NCI-H1694 (cell line): ENCODE results near the gene TMEM92.

Experiments
- DNase-seq: peaks from one replicate; lab custom pipeline; 2025; lab: John Stamatoyannopoulos, UW

The TMEM92 gene

GRCh38 chr17:50274142-50274896 is at the start of gene TMEM92:
Gene TMEM92 (plus strand): TSS chr17:50274466. CDS start chr17:50274502, 36 bp downstream.
- DNase-seq, result no peak

- DNase-seq, result no peak
Observed at GRCh38 chr17:50225701-50226240, 48.5 kb upstream of the TMEM92 start.

- DNase-seq, result no peak
Observed at GRCh38 chr17:50234581-50234980, 39.7 kb upstream of the TMEM92 start.

GRCh38 chr17:50237901-50238300 is 36.4 kb upstream of the TMEM92 start:
- DNase-seq, result no peak

- no peak for DNase-seq
Observed at GRCh38 chr17:50238601-50239280, 35.5 kb upstream of the TMEM92 start.

- DNase-seq, result no peak
Observed at GRCh38 chr17:50239937-50240336, 34.3 kb upstream of the TMEM92 start.

- DNase-seq, result no peak
Observed at GRCh38 chr17:50240851-50241250, 33.4 kb upstream of the TMEM92 start.

- no peak for DNase-seq
Observed at GRCh38 chr17:50241431-50241830, 32.8 kb upstream of the TMEM92 start.

GRCh38 chr17:50244771-50245170 is 29.5 kb upstream of the TMEM92 start:
- no peak for DNase-seq

- DNase-seq, result no peak
Observed at GRCh38 chr17:50248255-50248654, 26.0 kb upstream of the TMEM92 start.

- no peak for DNase-seq
Observed at GRCh38 chr17:50252781-50253180, 21.5 kb upstream of the TMEM92 start.

- no peak for DNase-seq
Observed at GRCh38 chr17:50255766-50256635, 18.3 kb upstream of the TMEM92 start.

GRCh38 chr17:50256826-50257618 is 17.2 kb upstream of the TMEM92 start:
- DNase-seq, result no peak

- DNase-seq, result no peak
Observed at GRCh38 chr17:50257676-50258224, 16.5 kb upstream of the TMEM92 start.

GRCh38 chr17:50258647-50259476 is 15.4 kb upstream of the TMEM92 start:
- DNase-seq, result peak; percentile 50

- no peak for DNase-seq
Observed at GRCh38 chr17:50259477-50260324, 14.6 kb upstream of the TMEM92 start.

GRCh38 chr17:50260501-50260911 is 13.8 kb upstream of the TMEM92 start:
- no peak for DNase-seq

GRCh38 chr17:50261051-50261915 is 13.0 kb upstream of the TMEM92 start:
- DNase-seq, result no peak
